ENCODE measurements around the gene ERMP1.

GRCh38 chr9:5813824-5814223, 19.1 kb downstream of the ERMP1 start:
- TF ChIP-seq CTCF (conservative IDR thresholded peaks at IDR 0.05; ENCODE audit: low read depth, low read length), result no peak
- TF ChIP-seq EZH2 (IDR thresholded peaks at IDR 0.05; ENCODE audit: low read length, unreplicated experiment), result no peak

Data from PC-3 (cell line).